Vagina (tissue), 2 donors: ENCODE measurements around the gene PHACTR3. TPM values are rescaled to one million over a fixed set of nuclear protein-coding genes. Genes with fewer than 3 reads are reported as not detected.

Experiments
- DNase-seq, 2 donors: peaks; one replicate each; pipeline ENCODE4 v3.0.0-alpha.2; 2017; ENCODE audit errors: extremely low spot score in 2 of 2
- H3K27ac ChIP-seq: fragments of 200-600 bp; sonication (generic); one replicate; pipeline ENCODE4 v1.5.1; 2019
- H3K27me3 ChIP-seq: fragments of 200-600 bp; sonication (generic); one replicate; pipeline ENCODE4 v1.5.1; 2019
- H3K36me3 ChIP-seq, 2 donors: fragments of 200-600 bp; sonication (generic); one replicate each; pipeline ENCODE4 v1.5.1; 2017 to 2019
- H3K4me1 ChIP-seq: fragments of 200-600 bp; sonication (generic); one replicate; pipeline ENCODE4 v1.5.1; 2019
- H3K4me3 ChIP-seq, 2 donors: fragments of 200-600 bp; sonication (generic); 1 replicate in 1 of 2; 2 replicates in 1 of 2; pipeline ENCODE4 v1.5.1; 2016 to 2019
- H3K9me3 ChIP-seq: fragments of 200-600 bp; sonication (generic); one replicate; pipeline ENCODE4 v1.5.1; 2019
- CTCF ChIP-seq, 3 experiments: fragments of 450-650 bp in 2 of 3; fragments of 200-600 bp in 1 of 3; sonication (generic) in 1 of 3; IDR thresholded peaks; one replicate each; pipeline ENCODE4 v1.5.1; 2017 to 2019; ENCODE audit warnings: antibody characterized with exemption in 3 of 3, mild to moderate bottlenecking in 2 of 3, moderate library complexity in 2 of 3
- POLR2A ChIP-seq, 2 donors: fragments of 450-650 bp; IDR thresholded peaks; one replicate each; pipeline ENCODE4 v1.6.1; 2017; ENCODE audit warnings: antibody characterized with exemption in 2 of 2, mild to moderate bottlenecking in 2 of 2, moderate library complexity in 2 of 2
- POLR2AphosphoS5 ChIP-seq, 2 donors: sonication (generic); formaldehyde crosslinking; IDR thresholded peaks; one replicate each; pipeline ENCODE4 v1.9.0; 2017; ENCODE audit warnings: antibody characterized with exemption in 2 of 2, mild to moderate bottlenecking in 2 of 2, low read depth in 1 of 2; ENCODE audit not compliant: insufficient read depth in 1 of 2
- intact Hi-C: fragments of 100-400 bp; cut with DNase I; formaldehyde crosslinking; loops from one replicate; pipeline ENCODE4 v1.15.1; 2023
- total RNA-seq: library from RNA; depleted of rRNA; stranded (reverse); fragments of >200 nt; gene quantifications from one replicate; pipeline ENCODE4 v1.2.3, GENCODE V29; 2016

Gene PHACTR3
- total RNA-seq, 1 donor from 2014 or later = 8.3 TPM

GRCh38 chr20:59668926-59669850, 64.8 kb downstream of the PHACTR3 start:
- H3K36me3 ChIP-seq = no peaks in the 10 kb centered on the region
- no peaks in the 10 kb centered on the region for H3K27me3 ChIP-seq
- intact Hi-C loops = no loop called here
- no peak overlapping the region for H3K27ac ChIP-seq
- H3K4me3 ChIP-seq = no peak overlapping the region
- TF ChIP-seq CTCF (IDR thresholded peaks at IDR 0.05) (no peak), POLR2A (IDR thresholded peaks at IDR 0.05) (no peak), POLR2AphosphoS5 (IDR thresholded peaks at IDR 0.05; ENCODE audit: insufficient read depth in 1 of 2, low read depth in 1 of 2) (no peak)
- no peaks in the 10 kb centered on the region for H3K9me3 ChIP-seq
- peak in 1 of 2 donors; percentile 70 for DNase-seq
- H3K4me1 ChIP-seq = no peaks in the 10 kb centered on the region

GRCh38 chr20:59670786-59671492, 66.6 kb downstream of the PHACTR3 start:
- no peaks in the 10 kb centered on the region for H3K4me1 ChIP-seq
- peak in 1 of 2 donors; percentile 47 for DNase-seq
- H3K27me3 ChIP-seq = no peaks in the 10 kb centered on the region
- H3K36me3 ChIP-seq = no peaks in the 10 kb centered on the region
- no peak overlapping the region for H3K4me3 ChIP-seq
- TF ChIP-seq POLR2AphosphoS5 (IDR thresholded peaks at IDR 0.05; ENCODE audit: insufficient read depth in 1 of 2, low read depth in 1 of 2) (no peak), POLR2A (IDR thresholded peaks at IDR 0.05) (no peak), CTCF (IDR thresholded peaks at IDR 0.05) (no peak)
- intact Hi-C loops = no loop called here
- no peak overlapping the region for H3K27ac ChIP-seq
- H3K9me3 ChIP-seq = no peaks in the 10 kb centered on the region

GRCh38 chr20:59671661-59672471, 67.5 kb downstream of the PHACTR3 start:
- TF ChIP-seq POLR2A (IDR thresholded peaks at IDR 0.05) (no peak), CTCF (IDR thresholded peaks at IDR 0.05) (no peak), POLR2AphosphoS5 (IDR thresholded peaks at IDR 0.05; ENCODE audit: insufficient read depth in 1 of 2, low read depth in 1 of 2) (no peak)
- Histone ChIP-seq H3K4me1 (no peaks in the 10 kb centered on the region), H3K27ac (no peak overlapping the region), H3K27me3 (no peaks in the 10 kb centered on the region), H3K36me3 (no peaks in the 10 kb centered on the region), H3K4me3 (no peak overlapping the region), H3K9me3 (no peaks in the 10 kb centered on the region)
- peak in 1 of 2 donors; percentile 70 for DNase-seq
- intact Hi-C loops = no loop called here

- Histone ChIP-seq H3K4me3 (no peak overlapping the region), H3K36me3 (no peaks in the 10 kb centered on the region), H3K9me3 (no peaks in the 10 kb centered on the region), H3K27me3 (no peaks in the 10 kb centered on the region), H3K4me1 (no peaks in the 10 kb centered on the region), H3K27ac (no peak overlapping the region)
- TF ChIP-seq CTCF (IDR thresholded peaks at IDR 0.05) (no peak), POLR2AphosphoS5 (IDR thresholded peaks at IDR 0.05; ENCODE audit: insufficient read depth in 1 of 2, low read depth in 1 of 2) (no peak), POLR2A (IDR thresholded peaks at IDR 0.05) (no peak)
- DNase-seq = peak in 1 of 2 donors; percentile 37
- intact Hi-C loops = no loop called here
These were observed 68.2 kb downstream of the PHACTR3 start for GRCh38 chr20:59672576-59672975.
